Activated CD4-positive, alpha-beta T cell treated with anti-CD3 and anti-CD28 coated beads for 36 hours (primary cell): ENCODE measurements around the gene TPCN2. TPM values are rescaled to one million over a fixed set of nuclear protein-coding genes. Genes with fewer than 3 reads are reported as not detected.
"Not testable (repeated sequence)": the region's sequence is repeated elsewhere in the genome, so short reads cannot be mapped to it uniquely, and the experiment has no call there.

Experiments used
- ATAC-seq: fragments of 200-7000 bp; cut with Tn5 transposase; one replicate; pipeline ENCODE4 v1.10.0; 2021; ENCODE audit warnings: mild to moderate bottlenecking, moderate library complexity
- CTCF ChIA-PET: fragments of 350-600 bp; sonication (Branson Sonifier 250); formaldehyde crosslinking; loops from one replicate; lab custom pipeline; 2021; ENCODE audit warnings: antibody characterized with exemption; lab: Charles Lee
- POLR2A ChIA-PET: fragments of 350-600 bp; sonication (Branson Sonifier 250); formaldehyde crosslinking; loops from one replicate; lab custom pipeline; 2021; ENCODE audit warnings: antibody characterized with exemption, inconsistent platforms; lab: Charles Lee
- DNase-seq: peaks from one replicate; pipeline ENCODE4 v3.0.0-alpha.2; 2020
- H3K27ac Mint-ChIP-seq: one replicate; pipeline ENCODE4 v1.8.0; 2021; ENCODE audit warnings: mixed read lengths
- H3K27me3 Mint-ChIP-seq: one replicate; pipeline ENCODE4 v1.8.0; 2021; ENCODE audit warnings: mixed read lengths
- H3K36me3 Mint-ChIP-seq: one replicate; pipeline ENCODE4 v1.8.0; 2021; ENCODE audit warnings: low read depth, mixed read lengths
- H3K4me1 Mint-ChIP-seq: one replicate; pipeline ENCODE4 v1.8.0; 2021; ENCODE audit warnings: mixed read lengths
- H3K4me3 Mint-ChIP-seq: one replicate; pipeline ENCODE4 v1.8.0; 2021; ENCODE audit warnings: mild to moderate bottlenecking, moderate library complexity, mixed read lengths
- H3K9me3 Mint-ChIP-seq: one replicate; pipeline ENCODE4 v1.8.0; 2021; ENCODE audit warnings: low read depth, mixed read lengths
- intact Hi-C, 2 experiments: fragments of 100-400 bp; cut with DNase I in 1 of 2; cut with micrococcal nuclease in 1 of 2; formaldehyde crosslinking; loops; one replicate each; pipeline versions ENCODE4 v1.14.2 to v1.15.1; 2022 to 2024; cut with DNase I, micrococcal nuclease
- total RNA-seq, 2 experiments: library from RNA; stranded (reverse); gene quantifications; one replicate each; pipeline ENCODE4 v1.2.3, GENCODE V29; 2021

Gene TPCN2
- total RNA-seq, 2 experiments from 2014 or later = 7.4 to 10.4 TPM

DNA sequence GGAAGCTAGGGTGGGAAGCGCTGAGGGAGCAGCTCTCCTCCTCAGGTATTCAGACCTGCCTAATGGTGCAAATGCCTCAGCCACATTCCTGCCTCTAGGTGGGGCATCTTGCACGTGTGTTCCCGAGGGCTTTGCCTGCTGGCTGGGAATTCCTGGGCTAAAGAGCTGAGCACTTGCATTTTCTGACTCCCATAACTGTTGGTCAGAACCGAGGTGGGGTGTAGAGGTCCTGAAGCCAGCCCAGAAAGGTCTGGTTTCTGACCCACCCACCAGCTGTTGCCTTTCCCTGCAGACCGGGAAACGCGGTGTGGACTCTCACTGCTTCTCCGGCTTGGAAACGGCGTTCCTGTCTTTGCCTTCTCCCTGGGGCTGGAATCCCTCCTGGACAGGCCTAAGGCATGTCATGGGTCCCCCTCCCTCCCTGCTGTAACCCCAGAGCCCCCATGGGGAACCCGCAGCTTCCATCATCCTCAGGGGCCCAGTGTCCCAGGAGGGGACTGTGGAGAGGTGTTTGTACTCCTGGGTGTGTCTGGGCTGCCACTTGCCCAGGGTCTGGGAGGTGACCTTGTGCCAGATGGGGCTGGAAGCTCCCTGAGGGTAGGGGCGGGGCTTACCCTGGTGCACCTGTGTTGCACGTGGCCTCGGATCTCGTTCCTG lies 83.0 kb downstream of the TPCN2 start:
- H3K9me3 Mint-ChIP-seq = peaks cover 12% of the 10 kb centered on the region
- peaks cover 19% of the 10 kb centered on the region for H3K4me1 Mint-ChIP-seq
- DNase-seq (no peak), ATAC-seq (no peak)
- no peak overlapping the region for H3K4me3 Mint-ChIP-seq
- intact Hi-C loops = no loop called here
- CTCF ChIA-PET = interaction anchor here (0.7 kb wide), 1 partner anchor 14 kb away, joined by 4 read pairs; no protein-coding TSS in a partner anchor
- POLR2A ChIA-PET = interaction anchor here (0.7 kb wide), 1 partner anchor 35 kb away, joined by 3 read pairs; no protein-coding TSS in a partner anchor
- H3K36me3 Mint-ChIP-seq = peaks cover 8% of the 10 kb centered on the region
- H3K27ac Mint-ChIP-seq = no peak overlapping the region
- H3K27me3 Mint-ChIP-seq = no peaks in the 10 kb centered on the region

GRCh38 chr11:69132301-69132670 lies 83.6 kb downstream of the TPCN2 start:
- no peak for ATAC-seq
- DNase-seq = no peak
- H3K27me3 Mint-ChIP-seq = no peaks in the 10 kb centered on the region
- ChIA-PET POLR2A (no interaction called here), CTCF (no interaction called here)
- H3K9me3 Mint-ChIP-seq = peaks cover 12% of the 10 kb centered on the region
- H3K36me3 Mint-ChIP-seq = peaks cover 8% of the 10 kb centered on the region
- intact Hi-C loops = no loop called here
- H3K4me3 Mint-ChIP-seq = no peak overlapping the region
- H3K4me1 Mint-ChIP-seq = peaks cover 19% of the 10 kb centered on the region
- no peak overlapping the region for H3K27ac Mint-ChIP-seq

DNA sequence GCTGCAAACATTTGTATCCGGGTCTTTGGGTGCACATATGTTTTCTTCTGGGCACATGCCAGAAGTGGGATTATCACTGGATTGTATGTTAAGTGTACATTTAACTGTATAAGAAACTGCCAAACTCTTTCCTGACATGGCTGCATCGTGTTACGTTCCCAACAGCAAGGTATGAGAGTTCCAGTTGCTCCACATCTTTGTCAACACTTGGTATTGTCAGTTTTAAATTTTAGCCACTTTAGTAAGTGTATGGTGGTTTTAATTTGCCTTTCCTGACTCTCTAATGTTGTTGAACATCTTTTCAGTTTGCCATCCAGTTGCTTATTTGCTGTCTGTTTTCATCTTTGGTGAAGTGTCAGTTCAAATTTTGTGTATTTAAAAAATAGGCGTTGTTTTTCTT lies 84.5 kb downstream of the TPCN2 start:
- no peak for DNase-seq
- CTCF ChIA-PET = no interaction called here
- ATAC-seq = no peak
- intact Hi-C loops = no loop called here
- no peaks in the 10 kb centered on the region for H3K27me3 Mint-ChIP-seq
- no peak overlapping the region for H3K27ac Mint-ChIP-seq
- no peak overlapping the region for H3K4me3 Mint-ChIP-seq
- H3K36me3 Mint-ChIP-seq = peaks cover 8% of the 10 kb centered on the region
- H3K9me3 Mint-ChIP-seq = peaks cover 12% of the 10 kb centered on the region
- peaks cover 19% of the 10 kb centered on the region for H3K4me1 Mint-ChIP-seq
- POLR2A ChIA-PET = no interaction called here

DNA sequence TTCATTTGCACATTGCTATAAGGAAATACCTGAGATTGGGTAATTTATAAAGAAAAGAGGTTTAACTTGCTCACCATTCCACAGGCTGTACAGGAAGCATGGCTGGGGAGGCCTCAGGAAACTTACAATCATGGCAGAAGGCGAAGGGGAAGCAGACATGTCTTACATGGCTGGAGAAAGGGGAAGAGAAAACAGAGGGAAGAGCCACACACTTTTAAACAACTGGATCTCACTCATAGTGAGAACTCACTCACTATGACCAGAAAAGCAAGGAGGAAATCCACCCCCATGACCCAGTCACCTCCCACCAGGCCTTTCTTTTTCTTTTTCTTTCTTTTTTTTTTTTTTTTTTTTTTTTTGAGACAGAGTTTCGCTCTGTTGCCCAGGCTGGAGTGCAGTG lies 85.5 kb downstream of the TPCN2 start:
- DNase-seq, intact Hi-C loops, H3K36me3 Mint-ChIP-seq, H3K9me3 Mint-ChIP-seq, H3K27me3 Mint-ChIP-seq, H3K27ac Mint-ChIP-seq, POLR2A ChIA-PET, CTCF ChIA-PET, H3K4me3 Mint-ChIP-seq: not testable (repeated sequence)
- ATAC-seq = peak; percentile 45
- H3K4me1 Mint-ChIP-seq = peaks cover 19% of the 10 kb centered on the region

DNA sequence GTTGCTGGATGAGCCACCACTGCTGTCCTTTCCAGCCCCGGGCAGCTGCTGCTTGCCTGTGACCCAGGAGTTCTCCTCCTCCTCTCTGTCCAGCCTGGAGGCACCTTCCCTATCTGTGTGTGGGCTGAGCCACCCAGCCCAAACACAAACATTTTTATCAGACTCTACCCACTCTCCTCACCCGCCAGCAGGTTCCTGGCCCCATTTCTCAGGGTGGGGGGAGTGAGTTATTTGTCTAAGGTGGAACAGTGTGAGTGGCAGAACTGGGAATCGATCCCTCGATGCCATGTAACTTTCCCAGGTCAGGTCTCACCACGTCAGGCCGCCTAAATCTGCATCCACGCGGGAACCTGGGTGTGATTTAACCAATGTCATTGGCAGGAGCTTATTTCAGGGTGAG lies 86.2 kb downstream of the TPCN2 start:
- Mint-ChIP-seq H3K9me3 (peaks cover 10% of the 10 kb centered on the region), H3K4me3 (no peak overlapping the region), H3K27me3 (no peaks in the 10 kb centered on the region), H3K27ac (no peak overlapping the region), H3K4me1 (peaks cover 19% of the 10 kb centered on the region), H3K36me3 (peaks cover 8% of the 10 kb centered on the region)
- intact Hi-C loops = no loop called here
- ChIA-PET CTCF (interaction anchor here (0.6 kb wide), 1 partner anchor 182 kb away, joined by 3 read pairs; no protein-coding TSS in a partner anchor), POLR2A (no interaction called here)
- ATAC-seq = no peak
- no peak for DNase-seq

- ATAC-seq = peak; percentile 67
- Mint-ChIP-seq H3K9me3 (peaks cover 10% of the 10 kb centered on the region), H3K27ac (peak overlapping the region; percentile 51), H3K36me3 (peaks cover 8% of the 10 kb centered on the region), H3K4me1 (peaks cover 16% of the 10 kb centered on the region), H3K27me3 (no peaks in the 10 kb centered on the region), H3K4me3 (no peak overlapping the region)
- ChIA-PET POLR2A (no interaction called here), CTCF (interaction anchor here (0.6 kb wide), 1 partner anchor 181 kb away, joined by 3 read pairs; no protein-coding TSS in a partner anchor)
- peak; percentile 44 for DNase-seq
- intact Hi-C loops = no loop called here
Measured at GRCh38 chr11:69135420-69136363, 87.0 kb downstream of the TPCN2 start.

- Mint-ChIP-seq H3K36me3 (peaks cover 8% of the 10 kb centered on the region), H3K27ac (peak overlapping the region; percentile 51), H3K4me1 (peaks cover 13% of the 10 kb centered on the region), H3K27me3 (no peaks in the 10 kb centered on the region), H3K9me3 (peaks cover 10% of the 10 kb centered on the region), H3K4me3 (no peak overlapping the region)
- ChIA-PET POLR2A (no interaction called here), CTCF (no interaction called here)
- intact Hi-C loops = no loop called here
- DNase-seq (no peak), ATAC-seq (no peak)
Measured at GRCh38 chr11:69136471-69136870, 87.7 kb downstream of the TPCN2 start.

- ChIA-PET POLR2A (no interaction called here), CTCF (no interaction called here)
- no peak overlapping the region for H3K4me3 Mint-ChIP-seq
- no peak overlapping the region for H3K27ac Mint-ChIP-seq
- peaks cover 2% of the 10 kb centered on the region for H3K27me3 Mint-ChIP-seq
- intact Hi-C loops = no loop called here
- peaks cover 8% of the 10 kb centered on the region for H3K36me3 Mint-ChIP-seq
- ATAC-seq (no peak), DNase-seq (no peak)
- peaks cover 10% of the 10 kb centered on the region for H3K9me3 Mint-ChIP-seq
- peaks cover 16% of the 10 kb centered on the region for H3K4me1 Mint-ChIP-seq
Measured at GRCh38 chr11:69137151-69137844, 88.6 kb downstream of the TPCN2 start.

- POLR2A ChIA-PET = no interaction called here
- H3K4me1 Mint-ChIP-seq = peaks cover 18% of the 10 kb centered on the region
- no peak overlapping the region for H3K27ac Mint-ChIP-seq
- CTCF ChIA-PET = interaction anchor here (1.0 kb wide), 1 partner anchor 9 kb away, joined by 3 read pairs; no protein-coding TSS in a partner anchor
- peaks cover 7% of the 10 kb centered on the region for H3K9me3 Mint-ChIP-seq
- DNase-seq = no peak
- peaks cover 2% of the 10 kb centered on the region for H3K27me3 Mint-ChIP-seq
- H3K4me3 Mint-ChIP-seq = no peak overlapping the region
- no peak for ATAC-seq
- intact Hi-C loops = no loop called here
- peaks cover 8% of the 10 kb centered on the region for H3K36me3 Mint-ChIP-seq
Measured at GRCh38 chr11:69138265-69138664, 89.5 kb downstream of the TPCN2 start.

DNA sequence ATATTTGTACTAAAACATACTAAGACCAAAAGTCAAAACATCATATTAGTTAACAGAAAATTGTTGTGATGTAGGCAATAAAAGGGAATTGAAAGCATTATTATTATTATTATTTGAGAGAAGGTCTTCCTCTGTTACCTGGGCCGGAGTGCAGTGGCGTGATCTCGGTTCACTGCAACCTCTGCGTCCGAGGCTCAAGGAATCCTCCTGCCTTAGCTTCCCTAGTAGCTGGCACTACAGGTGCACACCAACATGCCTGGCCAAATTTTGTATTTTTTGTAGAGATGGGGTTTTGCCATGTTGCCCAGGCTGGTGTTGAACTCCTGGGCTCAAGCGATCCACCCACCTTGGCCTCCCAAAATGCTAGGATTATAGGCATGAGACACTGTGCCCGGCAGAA lies 91.4 kb downstream of the TPCN2 start:
- DNase-seq, H3K27me3 Mint-ChIP-seq, POLR2A ChIA-PET, H3K4me3 Mint-ChIP-seq, H3K27ac Mint-ChIP-seq, CTCF ChIA-PET, ATAC-seq, intact Hi-C loops, H3K36me3 Mint-ChIP-seq: not testable (repeated sequence)
- Mint-ChIP-seq H3K9me3 (peaks cover 12% of the 10 kb centered on the region), H3K4me1 (peaks cover 25% of the 10 kb centered on the region)

- ATAC-seq (no peak), DNase-seq (no peak)
- H3K27me3 Mint-ChIP-seq = peaks cover 2% of the 10 kb centered on the region
- peaks cover 10% of the 10 kb centered on the region for H3K36me3 Mint-ChIP-seq
- no peak overlapping the region for H3K4me3 Mint-ChIP-seq
- POLR2A ChIA-PET = no interaction called here
- CTCF ChIA-PET = interaction anchor here (0.8 to 1.2 kb wide), 2 partner anchors 10 to 39 kb away, joined by 3 to 4 read pairs; no protein-coding TSS in a partner anchor
- H3K9me3 Mint-ChIP-seq = peaks cover 14% of the 10 kb centered on the region
- H3K4me1 Mint-ChIP-seq = peaks cover 24% of the 10 kb centered on the region
- intact Hi-C loops = no loop called here
- no peak overlapping the region for H3K27ac Mint-ChIP-seq
Measured at GRCh38 chr11:69140635-69141034, 91.9 kb downstream of the TPCN2 start.
